ENCODE measurements around the gene DENND2C. TPM values are rescaled to one million over a fixed set of nuclear protein-coding genes. Genes with fewer than 3 reads are reported as not detected.

DENND2C gene
- total and polyA plus RNA-seq, 4 donors, result 1.3 to 5.6 (median 3.4) TPM

DNA sequence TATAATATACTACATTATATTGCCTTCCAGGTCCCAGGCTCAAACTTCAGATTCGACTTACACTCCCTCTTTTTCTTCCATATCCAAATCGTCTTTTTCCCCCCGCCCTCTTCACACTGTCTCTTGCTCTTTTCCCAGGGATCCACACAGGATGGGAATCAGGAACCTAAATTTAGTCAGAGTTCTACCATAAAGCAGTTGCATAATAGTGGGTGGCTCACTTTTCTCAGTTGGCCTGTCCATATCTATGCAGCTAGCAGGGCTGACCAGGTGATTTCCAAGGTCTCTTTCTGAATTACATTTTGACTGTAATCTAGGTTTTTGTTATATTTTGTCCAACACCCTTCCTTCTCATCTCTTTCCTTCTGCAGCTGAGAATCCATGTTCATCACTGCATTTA lies 80.7 kb downstream of the DENND2C start:
- DNase-seq (ENCODE audit: low spot score), result no peak
- TF ChIP-seq SP1 (IDR thresholded peaks at IDR 0.05) (no peak), ATF3 (IDR thresholded peaks at IDR 0.05) (no peak), RXRA (IDR thresholded peaks at IDR 0.05) (no peak), NR2F2 (IDR thresholded peaks at IDR 0.05) (no peak), REST (IDR thresholded peaks at IDR 0.05) (no peak), HNF4G (IDR thresholded peaks at IDR 0.05) (no peak), YY1 (IDR thresholded peaks at IDR 0.05) (no peak), JUND (IDR thresholded peaks at IDR 0.05) (no peak), HNF4A (conservative IDR thresholded peaks at IDR 0.05) (no peak), EGR1 (IDR thresholded peaks at IDR 0.05; ENCODE audit: low read depth in 2 of 2) (no peak), CTCF (IDR thresholded peaks at IDR 0.05; ENCODE audit: low read depth, low read length, missing input control) (no peak), MAX (IDR thresholded peaks at IDR 0.05) (no peak), FOXA2 (IDR thresholded peaks at IDR 0.05) (no peak), GABPA (IDR thresholded peaks at IDR 0.05 in 1 of 2, conservative IDR thresholded peaks at IDR 0.05 in 1 of 2) (no peak), RAD21 (IDR thresholded peaks at IDR 0.05) (no peak)
- TF ChIP-seq, protein P1, sequence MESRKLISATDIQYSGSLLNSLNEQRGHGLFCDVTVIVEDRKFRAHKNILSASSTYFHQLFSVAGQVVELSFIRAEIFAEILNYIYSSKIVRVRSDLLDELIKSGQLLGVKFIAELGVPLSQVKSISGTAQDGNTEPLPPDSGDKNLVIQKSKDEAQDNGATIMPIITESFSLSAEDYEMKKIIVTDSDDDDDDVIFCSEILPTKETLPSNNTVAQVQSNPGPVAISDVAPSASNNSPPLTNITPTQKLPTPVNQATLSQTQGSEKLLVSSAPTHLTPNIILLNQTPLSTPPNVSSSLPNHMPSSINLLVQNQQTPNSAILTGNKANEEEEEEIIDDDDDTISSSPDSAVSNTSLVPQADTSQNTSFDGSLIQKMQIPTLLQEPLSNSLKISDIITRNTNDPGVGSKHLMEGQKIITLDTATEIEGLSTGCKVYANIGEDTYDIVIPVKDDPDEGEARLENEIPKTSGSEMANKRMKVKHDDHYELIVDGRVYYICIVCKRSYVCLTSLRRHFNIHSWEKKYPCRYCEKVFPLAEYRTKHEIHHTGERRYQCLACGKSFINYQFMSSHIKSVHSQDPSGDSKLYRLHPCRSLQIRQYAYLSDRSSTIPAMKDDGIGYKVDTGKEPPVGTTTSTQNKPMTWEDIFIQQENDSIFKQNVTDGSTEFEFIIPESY (IDR thresholded peaks at IDR 0.05), result no peak
- H3K36me3 ChIP-seq (ENCODE audit: control insufficient read depth in 4 of 4, insufficient read depth in 3 of 4, low read depth in 1 of 4, low read length in 3 of 4), result peaks cover 2 to 11% (median 6%) of the 10 kb centered on the region in 4 donors
- peaks cover 5 to 20% (median 11%) of the 10 kb centered on the region in 4 donors for H3K4me1 ChIP-seq (ENCODE audit: control insufficient read depth in 4 of 4, insufficient read depth in 4 of 4, low read length in 3 of 4)
- no peaks in the 10 kb centered on the region for H3K9me3 ChIP-seq (ENCODE audit: control insufficient read depth in 4 of 4, low read length in 3 of 4)
- H3K9ac ChIP-seq (ENCODE audit: low read depth in 1 of 2, low read length in 2 of 2), result no peak overlapping the region
- H3K4me3 ChIP-seq (ENCODE audit: low read depth in 1 of 3, low read length in 3 of 3), result no peak overlapping the region
- no peaks in the 10 kb centered on the region for H3K27me3 ChIP-seq (ENCODE audit: control insufficient read depth in 4 of 4, insufficient read depth in 4 of 4, low read length in 3 of 4)
- no peak overlapping the region for H3K27ac ChIP-seq (ENCODE audit: low read depth in 1 of 2, low read length in 2 of 2)
- whole genome bisulfite sequencing, result 76% methylated on average over 3 of the region's 3 CpGs

Measured in liver (tissue), 9 donors.